GM18907 (cell line): ENCODE data around the gene PHRF1.

Experiments
- ATAC-seq: cut with Tn5 transposase; IDR thresholded peaks from one replicate; pipeline ENCODE4 v1.9.1; 2021; ENCODE audit warnings: mild to moderate bottlenecking, moderate library complexity; ENCODE audit not compliant: unreplicated experiment

The PHRF1 gene

GRCh38 chr11:537622-538430 is 38.4 kb upstream of the PHRF1 start:
- no peak for ATAC-seq

- ATAC-seq, result no peak
Measured at GRCh38 chr11:538431-539051, 37.7 kb upstream of the PHRF1 start.

GRCh38 chr11:539971-540481 is 36.2 kb upstream of the PHRF1 start:
- no peak for ATAC-seq

GRCh38 chr11:540583-541432 is 35.5 kb upstream of the PHRF1 start:
- ATAC-seq, result no peak

- ATAC-seq, result no peak
Measured at GRCh38 chr11:541433-541885, 34.8 kb upstream of the PHRF1 start.

- ATAC-seq, result no peak
Measured at GRCh38 chr11:544817-545166, 31.5 kb upstream of the PHRF1 start.

GRCh38 chr11:545171-545570 is 31.1 kb upstream of the PHRF1 start:
- ATAC-seq, result no peak

- ATAC-seq, result no peak
Measured at GRCh38 chr11:548700-549603, 27.3 kb upstream of the PHRF1 start.

- no peak for ATAC-seq
Measured at GRCh38 chr11:550021-550745, 26.1 kb upstream of the PHRF1 start.

GRCh38 chr11:550746-551085 is 25.6 kb upstream of the PHRF1 start:
- ATAC-seq, result no peak

GRCh38 chr11:551131-551530 is 25.1 kb upstream of the PHRF1 start:
- ATAC-seq, result no peak

- ATAC-seq, result no peak
Measured at GRCh38 chr11:551596-551995, 24.7 kb upstream of the PHRF1 start.

GRCh38 chr11:553083-553987 is 22.9 kb upstream of the PHRF1 start:
- no peak for ATAC-seq

GRCh38 chr11:553988-554340 is 22.3 kb upstream of the PHRF1 start:
- ATAC-seq, result no peak

- no peak for ATAC-seq
Measured at GRCh38 chr11:554428-555226, 21.6 kb upstream of the PHRF1 start.

GRCh38 chr11:555227-555779 is 21.0 kb upstream of the PHRF1 start:
- no peak for ATAC-seq

- no peak for ATAC-seq
Measured at GRCh38 chr11:555780-556661, 20.2 kb upstream of the PHRF1 start.
